Upper lobe of left lung (tissue), 6 donors: Measurements from ENCODE around the gene PECR. TPM values are rescaled to one million over a fixed set of nuclear protein-coding genes. Genes with fewer than 3 reads are reported as not detected.

Source experiments
- ATAC-seq, 2 donors: fragments of 200-7000 bp; cut with Tn5 transposase; one replicate each; pipeline ENCODE4 v1.9.1; 2022; ENCODE audit warnings: mild to moderate bottlenecking in 2 of 2, moderate library complexity in 2 of 2; ENCODE audit not compliant: low FRiP score in 2 of 2
- DNase-seq, 2 donors: peaks; one replicate each; pipeline ENCODE4 v3.0.0-alpha.2; 2019 to 2020
- H3K27ac ChIP-seq, 4 donors: fragments of 200-600 bp; sonication (generic); one replicate each; pipeline ENCODE4 v1.5.1; 2016 to 2019
- H3K27me3 ChIP-seq, 4 donors: fragments of 200-600 bp; sonication (generic); one replicate each; pipeline ENCODE4 v1.5.1; 2017 to 2019
- H3K36me3 ChIP-seq, 4 donors: fragments of 200-600 bp; sonication (generic); one replicate each; pipeline ENCODE4 v1.5.1; 2016 to 2019
- H3K4me1 ChIP-seq, 4 donors: fragments of 200-600 bp; sonication (generic); one replicate each; pipeline ENCODE4 v1.5.1; 2018 to 2019
- H3K4me3 ChIP-seq, 4 donors: fragments of 200-600 bp; sonication (generic); one replicate each; pipeline ENCODE4 v1.5.1; 2017 to 2019; ENCODE audit warnings: mild to moderate bottlenecking in 2 of 4, moderate library complexity in 1 of 4
- H3K9me3 ChIP-seq, 4 donors: fragments of 200-600 bp; sonication (generic); one replicate each; pipeline ENCODE4 v1.5.1; 2018 to 2019
- EP300 ChIP-seq, 4 donors: sonication (generic); formaldehyde crosslinking; IDR thresholded peaks; one replicate each; pipeline ENCODE4 v1.5.1; 2017; ENCODE audit warnings: antibody characterized with exemption in 4 of 4, control low read depth in 2 of 4
- POLR2A ChIP-seq, 4 donors: fragments of 450-650 bp; IDR thresholded peaks; one replicate each; pipeline ENCODE4 v1.5.1; 2016 to 2017; ENCODE audit warnings: antibody characterized with exemption in 4 of 4, mild to moderate bottlenecking in 2 of 4
- POLR2AphosphoS5 ChIP-seq, 2 donors: sonication (generic); formaldehyde crosslinking; IDR thresholded peaks; one replicate each; pipeline ENCODE4 v1.5.1; 2017; ENCODE audit warnings: antibody characterized with exemption in 2 of 2
- WGBS, 2 donors: methylation state at CpG; one replicate each; pipeline ENCODE4 v1.1.5; 2017 to 2018; 5-methylcytosine and 5-hydroxymethylcytosine counted together
- total RNA-seq, 6 donors: library from RNA; depleted of rRNA in 4 of 6; stranded (reverse); fragments of >200 nt in 4 of 6; gene quantifications; one replicate each; pipeline versions ENCODE4 v1.1.0 to v1.2.1, GENCODE V29; 2016 to 2021
- TF ChIP-seq, protein P1 (sequence below), 6 experiments: fragments of 450-650 bp in 4 of 6; fragments of 200-600 bp in 2 of 6; sonication (generic) in 2 of 6; IDR thresholded peaks; one replicate each; pipeline ENCODE4 v1.5.1; 2016 to 2019; ENCODE audit warnings: antibody characterized with exemption in 6 of 6
- donor health status: DM: no; HTN: no; CAD: no; lungs with moderate emphysema.
- donor health status: DM: no; HTN: yes; CAD: no; lungs with severe emphysema.

Gene PECR
- total RNA-seq, 6 donors from 2014 or later, result 11.9 to 39.8 (median 20.3) TPM

- no peaks in the 10 kb centered on the region for H3K27me3 ChIP-seq
- ATAC-seq (no peak), DNase-seq (no peak)
- 92 to 93% methylated on average over 5 of the region's 5 CpGs for WGBS, 2 donors
- TF ChIP-seq, protein P1, sequence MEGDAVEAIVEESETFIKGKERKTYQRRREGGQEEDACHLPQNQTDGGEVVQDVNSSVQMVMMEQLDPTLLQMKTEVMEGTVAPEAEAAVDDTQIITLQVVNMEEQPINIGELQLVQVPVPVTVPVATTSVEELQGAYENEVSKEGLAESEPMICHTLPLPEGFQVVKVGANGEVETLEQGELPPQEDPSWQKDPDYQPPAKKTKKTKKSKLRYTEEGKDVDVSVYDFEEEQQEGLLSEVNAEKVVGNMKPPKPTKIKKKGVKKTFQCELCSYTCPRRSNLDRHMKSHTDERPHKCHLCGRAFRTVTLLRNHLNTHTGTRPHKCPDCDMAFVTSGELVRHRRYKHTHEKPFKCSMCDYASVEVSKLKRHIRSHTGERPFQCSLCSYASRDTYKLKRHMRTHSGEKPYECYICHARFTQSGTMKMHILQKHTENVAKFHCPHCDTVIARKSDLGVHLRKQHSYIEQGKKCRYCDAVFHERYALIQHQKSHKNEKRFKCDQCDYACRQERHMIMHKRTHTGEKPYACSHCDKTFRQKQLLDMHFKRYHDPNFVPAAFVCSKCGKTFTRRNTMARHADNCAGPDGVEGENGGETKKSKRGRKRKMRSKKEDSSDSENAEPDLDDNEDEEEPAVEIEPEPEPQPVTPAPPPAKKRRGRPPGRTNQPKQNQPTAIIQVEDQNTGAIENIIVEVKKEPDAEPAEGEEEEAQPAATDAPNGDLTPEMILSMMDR (IDR thresholded peaks at IDR 0.05), result peak in 2 of 6 experiments; percentile 8 to 25
- TF ChIP-seq POLR2AphosphoS5 (IDR thresholded peaks at IDR 0.05), result no peak
- no peaks in the 10 kb centered on the region for H3K9me3 ChIP-seq
- peaks cover 5 to 17% (median 10%) of the 10 kb centered on the region in 4 donors for H3K4me1 ChIP-seq
- no peak overlapping the region for H3K27ac ChIP-seq
- peaks cover 0 to 15% (median 2%) of the 10 kb centered on the region in 4 donors for H3K36me3 ChIP-seq
- H3K4me3 ChIP-seq, result no peak overlapping the region
These were observed 22.3 kb downstream of the PECR start for GRCh38 chr2:216059233-216059834.

GRCh38 chr2:216057688-216058193 lies 23.9 kb downstream of the PECR start:
- Histone ChIP-seq H3K27me3 (no peaks in the 10 kb centered on the region), H3K4me3 (peak overlapping the region in 3 of 4 donors; percentile 13 to 34 (median 30)), H3K9me3 (no peaks in the 10 kb centered on the region), H3K36me3 (peaks cover 0 to 5% (median 0%) of the 10 kb centered on the region in 4 donors), H3K4me1 (peaks cover 5 to 17% (median 10%) of the 10 kb centered on the region in 4 donors), H3K27ac (peak overlapping the region; percentile 72 to 81 (median 74))
- 39 to 51% methylated on average over 7 of the region's 7 CpGs for WGBS, 2 donors
- TF ChIP-seq POLR2AphosphoS5 (IDR thresholded peaks at IDR 0.05), result peak; percentile 19 to 33
- TF ChIP-seq POLR2A (IDR thresholded peaks at IDR 0.05), result peak in 1 of 4 donors; percentile 39
- TF ChIP-seq, protein P1 (IDR thresholded peaks at IDR 0.05), result no peak
- TF ChIP-seq EP300 (IDR thresholded peaks at IDR 0.05), result peak in 1 of 4 donors; percentile 28
- ATAC-seq, result peak; percentile 88 to 94
- peak; percentile 36 to 73 for DNase-seq

GRCh38 chr2:216056739-216057138 lies 24.9 kb downstream of the PECR start:
- peaks cover 5 to 17% (median 10%) of the 10 kb centered on the region in 4 donors for H3K4me1 ChIP-seq
- DNase-seq, result no peak
- ATAC-seq, result no peak
- no peak for TF ChIP-seq EP300 (IDR thresholded peaks at IDR 0.05)
- no peak for TF ChIP-seq POLR2A (IDR thresholded peaks at IDR 0.05)
- TF ChIP-seq, protein P1 (IDR thresholded peaks at IDR 0.05), result no peak
- no peak for TF ChIP-seq POLR2AphosphoS5 (IDR thresholded peaks at IDR 0.05)
- H3K36me3 ChIP-seq, result peaks cover 0 to 5% (median 0%) of the 10 kb centered on the region in 4 donors
- no peaks in the 10 kb centered on the region for H3K9me3 ChIP-seq
- H3K27me3 ChIP-seq, result no peaks in the 10 kb centered on the region
- peak overlapping the region in 3 of 4 donors; percentile 72 to 74 (median 73) for H3K27ac ChIP-seq
- WGBS, 2 donors, result 63 to 67% methylated on average over 3 of the region's 3 CpGs
- H3K4me3 ChIP-seq, result no peak overlapping the region

GRCh38 chr2:216055680-216056079 lies 25.9 kb downstream of the PECR start:
- no peak for DNase-seq

More at GRCh38 chr2:216055680-216056079, 25.9 kb downstream of the PECR start:
- Histone ChIP-seq H3K9me3 (no peaks in the 10 kb centered on the region), H3K4me3 (no peak overlapping the region), H3K36me3 (peaks cover 0 to 5% (median 0%) of the 10 kb centered on the region in 4 donors), H3K27me3 (no peaks in the 10 kb centered on the region), H3K27ac (no peak overlapping the region), H3K4me1 (peaks cover 5 to 17% (median 10%) of the 10 kb centered on the region in 4 donors)
- no peak for ATAC-seq
- WGBS, 2 donors, result 94 to 97% methylated on average over 4 of the region's 4 CpGs
- no peak for TF ChIP-seq POLR2A (IDR thresholded peaks at IDR 0.05)
- TF ChIP-seq, protein P1 (IDR thresholded peaks at IDR 0.05), result no peak
- TF ChIP-seq POLR2AphosphoS5 (IDR thresholded peaks at IDR 0.05), result no peak
- TF ChIP-seq EP300 (IDR thresholded peaks at IDR 0.05), result no peak
